ENCODE results near the gene IL1RAP. TPM values are rescaled to one million over a fixed set of nuclear protein-coding genes. Genes with fewer than 3 reads are reported as not detected.
"Not testable (repeated sequence)": the region's sequence is repeated elsewhere in the genome, so short reads cannot be mapped to it uniquely, and the experiment has no call there.

IL1RAP gene
- total RNA-seq, 1 donor from 2014 or later = 10.8 TPM

- Histone ChIP-seq H3K27me3 (ENCODE audit: control insufficient read depth, insufficient read depth, low read length) (no peaks in the 10 kb centered on the region), H3K36me3 (ENCODE audit: control insufficient read depth, insufficient read depth, low read length) (no peaks in the 10 kb centered on the region), H3K4me3 (ENCODE audit: low read depth, low read length) (no peak overlapping the region)
- TF ChIP-seq CTCF (IDR thresholded peaks at IDR 0.05; ENCODE audit: insufficient read depth, low read length, poor library complexity, severe bottlenecking) = no peak
- no peak for DNase-seq (ENCODE audit: low read depth)
Measured at GRCh38 chr3:190676481-190676880, 162.6 kb downstream of the IL1RAP start.

GRCh38 chr3:190677001-190677400 is 163.1 kb downstream of the IL1RAP start:
- Histone ChIP-seq H3K27me3 (ENCODE audit: control insufficient read depth, insufficient read depth, low read length) (no peaks in the 10 kb centered on the region), H3K36me3 (ENCODE audit: control insufficient read depth, insufficient read depth, low read length) (no peaks in the 10 kb centered on the region), H3K4me3 (ENCODE audit: low read depth, low read length) (no peak overlapping the region)
- no peak for DNase-seq (ENCODE audit: low read depth)
- TF ChIP-seq CTCF (IDR thresholded peaks at IDR 0.05; ENCODE audit: insufficient read depth, low read length, poor library complexity, severe bottlenecking) = no peak

GRCh38 chr3:190677868-190678267 is 164.0 kb downstream of the IL1RAP start:
- H3K27me3 ChIP-seq (ENCODE audit: control insufficient read depth, insufficient read depth, low read length); H3K36me3 ChIP-seq (ENCODE audit: control insufficient read depth, insufficient read depth, low read length); DNase-seq (ENCODE audit: low read depth); H3K4me3 ChIP-seq (ENCODE audit: low read depth, low read length): not testable (repeated sequence)

- Histone ChIP-seq H3K27me3 (ENCODE audit: control insufficient read depth, insufficient read depth, low read length) (no peaks in the 10 kb centered on the region), H3K4me3 (ENCODE audit: low read depth, low read length) (no peak overlapping the region), H3K36me3 (ENCODE audit: control insufficient read depth, insufficient read depth, low read length) (no peaks in the 10 kb centered on the region)
- TF ChIP-seq CTCF (IDR thresholded peaks at IDR 0.05; ENCODE audit: insufficient read depth, low read length, poor library complexity, severe bottlenecking) = no peak
- DNase-seq (ENCODE audit: low read depth) = no peak
Measured at GRCh38 chr3:190680691-190681090, 166.8 kb downstream of the IL1RAP start.

- no peak for DNase-seq (ENCODE audit: low read depth)
- no peaks in the 10 kb centered on the region for H3K27me3 ChIP-seq (ENCODE audit: control insufficient read depth, insufficient read depth, low read length)
- no peak overlapping the region for H3K4me3 ChIP-seq (ENCODE audit: low read depth, low read length)
- no peaks in the 10 kb centered on the region for H3K36me3 ChIP-seq (ENCODE audit: control insufficient read depth, insufficient read depth, low read length)
- TF ChIP-seq CTCF (IDR thresholded peaks at IDR 0.05; ENCODE audit: insufficient read depth, low read length, poor library complexity, severe bottlenecking) = no peak
Measured at GRCh38 chr3:190684776-190685175, 170.9 kb downstream of the IL1RAP start.

- no peaks in the 10 kb centered on the region for H3K36me3 ChIP-seq (ENCODE audit: control insufficient read depth, insufficient read depth, low read length)
Measured at GRCh38 chr3:190686011-190686410, 172.1 kb downstream of the IL1RAP start.

More at GRCh38 chr3:190686011-190686410, 172.1 kb downstream of the IL1RAP start:
- TF ChIP-seq CTCF (IDR thresholded peaks at IDR 0.05; ENCODE audit: insufficient read depth, low read length, poor library complexity, severe bottlenecking) = no peak
- DNase-seq (ENCODE audit: low read depth) = no peak
- no peak overlapping the region for H3K4me3 ChIP-seq (ENCODE audit: low read depth, low read length)
- H3K27me3 ChIP-seq (ENCODE audit: control insufficient read depth, insufficient read depth, low read length) = no peaks in the 10 kb centered on the region
